Kidney (tissue), 14 donors: Measurements from ENCODE around the gene KNL1. TPM values are rescaled to one million over a fixed set of nuclear protein-coding genes. Genes with fewer than 3 reads are reported as not detected.

ENCODE experiments used
- DNase-seq, 5 donors: peaks; one replicate each; pipeline ENCODE4 v3.0.0-alpha.2; 2013 to 2020
- FAIRE-seq: peaks from 2 replicates; lab custom pipeline; 2012; peaks lifted over from hg19 to GRCh38; lab: Jason Lieb, UNC
- H3K27ac ChIP-seq, 2 donors: one replicate each; pipeline ENCODE4 v1.7.0; 2013; ENCODE audit warnings: low read depth in 2 of 2, low read length in 2 of 2, inconsistent platforms in 1 of 2
- H3K27me3 ChIP-seq: one replicate; pipeline ENCODE4 v1.7.1; 2013; ENCODE audit warnings: low read length, inconsistent platforms; ENCODE audit not compliant: control insufficient read depth, insufficient read depth
- H3K36me3 ChIP-seq, 3 donors: one replicate each; pipeline versions ENCODE4 v1.7.0 to v1.7.1; 2013; ENCODE audit warnings: low read length in 3 of 3, control low read depth in 1 of 3, inconsistent platforms in 1 of 3; ENCODE audit not compliant: insufficient read depth in 3 of 3, control insufficient read depth in 2 of 3
- H3K4me1 ChIP-seq, 3 donors: one replicate each; pipeline versions ENCODE4 v1.7.0 to v1.7.1; 2013; ENCODE audit warnings: low read length in 3 of 3, inconsistent platforms in 1 of 3, low read depth in 1 of 3; ENCODE audit not compliant: control insufficient read depth in 2 of 3, insufficient read depth in 2 of 3
- H3K4me3 ChIP-seq, 3 donors: one replicate each; pipeline versions ENCODE4 v1.7.0 to v1.8.1; 2013; ENCODE audit warnings: low read length in 3 of 3, control low read depth in 1 of 3, inconsistent platforms in 1 of 3
- H3K9ac ChIP-seq, 3 donors: one replicate each; pipeline versions ENCODE4 v1.7.0 to v1.7.1; 2013; ENCODE audit warnings: low read length in 3 of 3, control low read depth in 1 of 3, inconsistent platforms in 1 of 3
- H3K9me3 ChIP-seq, 3 donors: one replicate each; pipeline versions ENCODE4 v1.7.0 to v1.7.1; 2013; ENCODE audit warnings: low read length in 3 of 3, control low read depth in 1 of 3, inconsistent platforms in 1 of 3; ENCODE audit not compliant: control insufficient read depth in 2 of 3, insufficient read depth in 1 of 3
- intact Hi-C: fragments of 100-400 bp; cut with DNase I; formaldehyde crosslinking; loops from one replicate; pipeline ENCODE4 v1.11.1; 2022
- polyA plus RNA-seq: library from polyadenylated mRNA; stranded (reverse); fragments of 350-450 nt; fragmentation: Illumina TruSeq; extraction: RNeasy Lipid Tissue Mini Kit (QIAGEN cat#74804); gene quantifications from one replicate; pipeline ENCODE4 v1.2.3, GENCODE V29; 2014; ENCODE audit warnings: low read depth, low replicate concordance; ENCODE audit not compliant: insufficient read depth
- total RNA-seq: library from RNA; stranded (reverse); fragmentation: NEBNext Ultra II Directional; extraction: Animal tissue kit (Norgen Biotek cat#: 25700); gene quantifications from one replicate; pipeline ENCODE4 v1.2.1, GENCODE V29; 2021
- TF ChIP-seq, protein P1 (sequence below): IDR thresholded peaks from 3 replicates; pipeline ENCODE4 v1.5.1; 2012; ENCODE audit warnings: mild to moderate bottlenecking, moderate library complexity, borderline replicate concordance; ENCODE audit not compliant: insufficient read depth; ENCODE audit errors: extremely low read depth
- donor health status: control.
- donor health status: control.
- donor health status: control.
- donor health status: control.
- donor health status: control.
- donor health status: DM: yes; HTN: yes; CAD: no.
- donor health status: Normal renal cell carcinoma (clear cell type).

The KNL1 gene
- total and polyA plus RNA-seq, 2 donors from 2014 or later, result 1.1 to 2.5 TPM

GRCh38 chr15:40549894-40550293 is 44.2 kb upstream of the KNL1 start:
- no peaks in the 10 kb centered on the region for H3K4me1 ChIP-seq
- TF ChIP-seq, protein P1, sequence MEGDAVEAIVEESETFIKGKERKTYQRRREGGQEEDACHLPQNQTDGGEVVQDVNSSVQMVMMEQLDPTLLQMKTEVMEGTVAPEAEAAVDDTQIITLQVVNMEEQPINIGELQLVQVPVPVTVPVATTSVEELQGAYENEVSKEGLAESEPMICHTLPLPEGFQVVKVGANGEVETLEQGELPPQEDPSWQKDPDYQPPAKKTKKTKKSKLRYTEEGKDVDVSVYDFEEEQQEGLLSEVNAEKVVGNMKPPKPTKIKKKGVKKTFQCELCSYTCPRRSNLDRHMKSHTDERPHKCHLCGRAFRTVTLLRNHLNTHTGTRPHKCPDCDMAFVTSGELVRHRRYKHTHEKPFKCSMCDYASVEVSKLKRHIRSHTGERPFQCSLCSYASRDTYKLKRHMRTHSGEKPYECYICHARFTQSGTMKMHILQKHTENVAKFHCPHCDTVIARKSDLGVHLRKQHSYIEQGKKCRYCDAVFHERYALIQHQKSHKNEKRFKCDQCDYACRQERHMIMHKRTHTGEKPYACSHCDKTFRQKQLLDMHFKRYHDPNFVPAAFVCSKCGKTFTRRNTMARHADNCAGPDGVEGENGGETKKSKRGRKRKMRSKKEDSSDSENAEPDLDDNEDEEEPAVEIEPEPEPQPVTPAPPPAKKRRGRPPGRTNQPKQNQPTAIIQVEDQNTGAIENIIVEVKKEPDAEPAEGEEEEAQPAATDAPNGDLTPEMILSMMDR, result no peak
- no peak for DNase-seq
- no peak for FAIRE-seq
- no peak overlapping the region for H3K4me3 ChIP-seq
- no peak overlapping the region for H3K27ac ChIP-seq
- peaks cover 0 to 6% (median 4%) of the 10 kb centered on the region in 3 donors for H3K36me3 ChIP-seq
- H3K9me3 ChIP-seq, result no peaks in the 10 kb centered on the region
- H3K27me3 ChIP-seq, result no peaks in the 10 kb centered on the region
- intact Hi-C loops, result no loop called here
- no peak overlapping the region for H3K9ac ChIP-seq

DNA sequence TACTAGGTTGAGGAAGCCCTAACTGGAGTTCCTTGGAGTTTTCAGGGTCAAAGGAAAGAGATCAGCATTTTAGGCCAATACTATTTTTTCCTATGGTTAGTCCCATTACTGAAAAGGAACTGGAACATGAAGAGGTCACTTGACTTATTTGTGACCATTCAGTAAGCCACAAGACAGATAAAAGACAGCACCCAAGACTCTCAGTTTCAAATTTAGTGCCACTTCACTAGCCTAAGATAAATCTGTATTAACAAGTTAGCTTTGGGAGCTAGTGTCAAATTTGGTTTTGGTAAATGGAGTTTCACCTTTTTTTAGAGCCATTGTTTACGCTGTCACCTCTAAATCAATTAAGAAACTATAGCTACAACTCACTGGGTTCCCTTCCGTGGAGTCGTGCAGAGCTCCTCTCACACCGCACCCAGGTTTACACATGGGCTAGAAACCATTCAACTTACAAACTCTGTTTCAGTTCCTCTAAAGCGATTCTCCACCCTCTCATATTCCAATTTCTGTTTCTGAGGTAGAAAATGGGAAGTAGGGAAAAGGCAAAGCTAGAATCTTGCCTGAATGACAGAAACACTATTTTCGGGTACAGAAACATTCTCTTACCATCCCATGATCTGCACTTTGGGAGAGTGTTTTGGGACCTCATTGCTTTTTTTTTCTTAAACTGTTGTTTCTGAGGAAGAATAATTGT is 43.6 kb upstream of the KNL1 start:
- TF ChIP-seq, protein P1, result no peak
- no peak overlapping the region for H3K27ac ChIP-seq
- no peaks in the 10 kb centered on the region for H3K27me3 ChIP-seq
- H3K36me3 ChIP-seq, result peaks cover 0 to 8% (median 5%) of the 10 kb centered on the region in 3 donors
- no peak for FAIRE-seq
- H3K9ac ChIP-seq, result no peak overlapping the region
- H3K4me3 ChIP-seq, result no peak overlapping the region
- no peak for DNase-seq
- H3K4me1 ChIP-seq, result no peaks in the 10 kb centered on the region
- intact Hi-C loops, result no loop called here
- H3K9me3 ChIP-seq, result no peaks in the 10 kb centered on the region

- H3K36me3 ChIP-seq, result peaks cover 0 to 11% (median 9%) of the 10 kb centered on the region in 3 donors
- DNase-seq (no peak), FAIRE-seq (no peak)
- no peak overlapping the region for H3K9ac ChIP-seq
- H3K4me1 ChIP-seq, result no peaks in the 10 kb centered on the region
- H3K27ac ChIP-seq, result no peak overlapping the region
- H3K4me3 ChIP-seq, result no peak overlapping the region
- no peaks in the 10 kb centered on the region for H3K9me3 ChIP-seq
- intact Hi-C loops, result no loop called here
- TF ChIP-seq, protein P1, result no peak
- H3K27me3 ChIP-seq, result no peaks in the 10 kb centered on the region
These were observed 39.9 kb upstream of the KNL1 start for GRCh38 chr15:40554161-40554525.

DNA sequence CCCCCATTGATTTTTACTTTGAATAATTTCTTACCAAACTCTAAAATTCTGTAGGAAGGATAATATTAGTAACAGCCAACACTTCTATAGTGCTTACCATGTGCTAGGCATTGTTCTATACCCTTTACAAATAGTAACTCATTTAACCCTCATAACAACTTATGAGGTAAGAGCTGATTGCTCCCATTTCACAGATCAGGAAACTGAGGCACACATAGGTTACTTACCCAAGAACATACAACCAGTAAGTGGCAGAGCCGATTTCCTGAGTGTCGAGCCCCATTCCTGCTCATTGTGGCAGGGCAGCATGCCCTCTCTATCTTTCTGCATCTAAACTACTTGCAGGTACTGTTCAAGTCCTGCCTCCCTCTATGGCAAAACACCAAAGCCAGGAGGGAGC is 38.2 kb upstream of the KNL1 start:
- no peaks in the 10 kb centered on the region for H3K9me3 ChIP-seq
- H3K4me1 ChIP-seq, result no peaks in the 10 kb centered on the region
- peaks cover 0 to 11% (median 9%) of the 10 kb centered on the region in 3 donors for H3K36me3 ChIP-seq
- no peak overlapping the region for H3K9ac ChIP-seq
- intact Hi-C loops, result no loop called here
- H3K27me3 ChIP-seq, result no peaks in the 10 kb centered on the region
- DNase-seq, result no peak
- no peak for FAIRE-seq
- TF ChIP-seq, protein P1, result no peak
- H3K4me3 ChIP-seq, result no peak overlapping the region
- H3K27ac ChIP-seq, result no peak overlapping the region
